HG03571 (cell line): ENCODE results near the gene NAIP.
"Not testable (repeated sequence)": the region's sequence is repeated elsewhere in the genome, so short reads cannot be mapped to it uniquely, and the experiment has no call there.

Experiments used
- ATAC-seq: cut with Tn5 transposase; IDR thresholded peaks from one replicate; pipeline ENCODE4 v1.9.1; 2021; ENCODE audit not compliant: unreplicated experiment

NAIP gene

GRCh38 chr5:71025289-71025953 is at the start of gene NAIP:
TSS of gene NAIP (minus strand) at chr5:71025339. CDS start at chr5:71012915, 12,424 bp downstream.
- ATAC-seq: not testable (repeated sequence)

GRCh38 chr5:71067262-71067928 is 42.3 kb upstream of the NAIP start, which contains the start of gene GTF2H2:
TSS of gene GTF2H2 (minus strand) at chr5:71067676. CDS start at chr5:71062763, 4,913 bp downstream.
- ATAC-seq: peak; percentile 97

- not testable (repeated sequence) for ATAC-seq
Observed at GRCh38 chr5:71061322-71061721, 36.2 kb upstream of the NAIP start.

GRCh38 chr5:71059426-71059825 is 34.3 kb upstream of the NAIP start:
- ATAC-seq: not testable (repeated sequence)

GRCh38 chr5:71044808-71045207 is 19.7 kb upstream of the NAIP start:
- not testable (repeated sequence) for ATAC-seq

DNA sequence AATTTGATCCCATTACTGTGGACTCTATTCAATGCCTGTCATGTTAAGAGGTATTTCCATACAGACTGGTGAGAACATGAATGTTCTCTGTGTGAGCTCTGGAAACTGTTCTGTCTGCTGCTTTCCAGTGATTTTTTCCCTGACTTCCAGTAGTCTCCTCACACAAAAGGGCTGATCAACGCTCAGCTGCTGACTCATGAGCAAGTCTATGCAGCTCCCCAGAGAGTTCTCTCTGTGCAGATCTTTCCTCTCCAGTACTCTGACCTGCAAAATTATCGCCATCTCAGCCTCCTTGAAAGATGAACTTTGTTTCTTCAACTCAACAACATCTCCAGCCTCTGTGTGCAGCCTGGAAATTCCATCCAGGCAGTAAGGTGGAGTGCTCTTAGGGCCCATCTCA is 19.0 kb upstream of the NAIP start:
- not testable (repeated sequence) for ATAC-seq

- ATAC-seq: not testable (repeated sequence)
Observed at GRCh38 chr5:71031046-71031776, 6.1 kb upstream of the NAIP start.

- ATAC-seq: not testable (repeated sequence)
Observed at GRCh38 chr5:71020643-71021042, 4.5 kb downstream of the NAIP start.

GRCh38 chr5:71018376-71019005 is 6.6 kb downstream of the NAIP start:
- ATAC-seq: not testable (repeated sequence)

DNA sequence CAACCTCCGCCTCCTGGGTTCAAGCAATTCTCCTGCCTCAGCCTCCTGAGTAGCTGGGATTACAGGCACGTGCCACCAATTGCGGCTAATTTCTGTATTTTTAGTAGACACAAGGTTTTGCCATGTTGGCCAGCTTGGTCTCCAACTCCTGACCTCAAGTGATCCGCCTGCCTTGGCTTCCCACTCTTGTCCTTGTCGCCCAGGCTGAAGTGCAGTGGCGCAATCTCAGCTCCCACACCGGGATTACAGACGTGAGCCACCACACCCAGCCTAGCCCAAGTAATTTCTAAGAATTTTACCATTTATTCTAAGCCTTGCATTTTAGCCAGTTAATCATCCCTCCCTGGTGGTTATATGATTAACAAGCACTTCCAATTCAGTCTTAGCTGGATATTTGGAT is 11.0 kb downstream of the NAIP start:
- ATAC-seq: no peak

DNA sequence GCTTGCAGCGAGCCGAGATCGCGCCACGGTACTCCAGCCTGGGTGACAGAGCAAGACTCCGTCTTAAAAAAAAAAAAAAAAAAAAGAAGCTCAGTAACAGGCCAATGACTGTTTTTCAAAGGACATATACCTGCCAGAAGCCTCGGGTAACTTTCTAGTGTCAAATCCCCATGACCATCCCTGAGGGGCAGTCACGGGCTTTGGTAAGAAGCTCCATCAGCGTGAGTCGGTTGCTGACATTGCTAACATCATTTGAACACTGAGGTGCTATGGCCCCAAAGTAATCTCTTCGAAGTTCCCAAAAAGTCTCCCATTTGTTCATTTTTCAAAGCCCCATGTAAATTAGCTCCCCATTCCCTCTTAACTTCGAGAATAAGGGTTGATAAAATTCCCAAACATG is 11.6 kb downstream of the NAIP start:
- ATAC-seq: no peak

DNA sequence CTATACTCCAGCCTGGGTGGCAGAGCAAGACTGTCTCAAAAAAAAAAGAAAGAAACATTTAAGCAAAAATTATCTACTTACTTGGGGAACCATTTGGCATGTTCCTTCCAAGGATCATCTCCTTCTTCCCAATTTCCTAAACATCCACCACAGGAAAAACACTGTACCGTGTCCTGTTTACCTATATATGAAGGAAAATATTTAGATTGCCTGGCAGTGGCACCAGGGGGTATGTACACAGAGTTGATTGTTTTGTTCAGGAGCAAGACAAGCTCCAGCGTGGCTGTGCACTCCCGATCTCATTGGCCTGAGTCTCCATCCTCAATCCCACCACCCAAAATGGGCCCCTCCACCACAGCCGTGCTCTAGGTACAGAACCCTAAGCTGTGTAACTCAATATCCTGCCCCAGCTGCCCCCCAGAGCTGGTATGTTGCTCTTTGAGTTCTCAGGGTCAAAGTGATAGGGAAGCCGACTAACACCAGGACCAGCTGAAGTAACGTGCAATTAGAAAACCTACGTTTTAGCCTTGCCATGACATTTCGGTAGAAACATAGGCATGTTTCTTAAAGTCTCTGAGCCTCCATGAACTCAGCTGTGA is 13.8 kb downstream of the NAIP start:
- ATAC-seq: no peak

DNA sequence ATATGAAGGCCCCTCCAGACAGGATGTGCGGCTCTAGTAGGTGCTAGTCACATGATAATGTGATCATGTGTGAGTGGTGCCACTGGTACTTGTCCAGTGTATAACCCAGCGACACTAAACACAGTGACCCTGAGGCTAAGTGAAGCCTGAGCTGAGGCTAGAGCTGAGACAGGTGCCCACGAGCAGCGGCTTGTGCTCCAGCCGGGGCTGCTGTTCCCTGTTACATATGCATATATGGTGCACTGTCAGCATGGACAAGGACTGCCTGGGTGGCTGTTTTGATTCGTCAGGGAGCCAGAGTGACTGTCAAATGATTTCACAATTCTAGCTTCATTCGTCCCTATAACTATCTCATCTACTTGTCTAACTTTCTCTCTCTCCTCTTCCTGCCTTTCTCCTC is 18.2 kb downstream of the NAIP start:
- not testable (repeated sequence) for ATAC-seq

DNA sequence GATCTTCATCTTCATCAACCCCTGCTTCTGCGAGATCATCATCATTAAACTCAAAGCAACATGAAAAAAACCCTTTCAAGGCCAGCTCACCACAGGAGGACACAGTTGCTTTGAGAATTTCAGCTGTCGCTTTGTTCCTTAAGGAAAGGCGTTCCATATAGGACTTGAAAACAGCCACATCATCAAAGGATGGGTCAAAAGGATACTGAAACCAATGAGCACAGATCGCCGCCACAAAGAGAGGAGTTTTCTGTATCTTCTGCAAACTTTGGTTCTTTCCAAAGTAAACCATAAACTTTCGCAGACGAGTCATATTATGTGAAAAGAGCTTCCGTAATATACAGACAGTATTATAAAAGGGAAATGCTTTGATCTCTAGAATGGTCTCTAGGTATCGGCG is 40.3 kb downstream of the NAIP start:
- not testable (repeated sequence) for ATAC-seq

DNA sequence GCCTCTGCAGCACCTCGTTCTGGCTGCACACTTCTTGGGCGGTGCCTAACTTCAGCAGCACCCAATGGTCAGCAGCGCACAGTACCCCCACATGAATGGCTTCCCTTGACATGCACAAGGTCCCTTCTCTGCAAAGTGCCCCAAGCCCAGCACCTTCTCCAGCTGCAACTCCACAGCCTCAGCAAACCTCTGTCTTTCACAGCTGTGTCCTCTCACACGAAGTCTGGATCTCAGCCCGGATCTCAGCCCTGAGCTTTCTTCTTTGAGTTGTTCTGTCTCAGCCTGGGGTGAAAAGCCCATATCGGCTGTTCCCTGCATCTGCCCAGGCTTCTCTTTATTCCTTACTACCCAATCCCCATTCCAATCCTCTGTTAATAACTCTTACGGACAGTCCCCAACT is 57.9 kb downstream of the NAIP start:
- ATAC-seq: not testable (repeated sequence)

DNA sequence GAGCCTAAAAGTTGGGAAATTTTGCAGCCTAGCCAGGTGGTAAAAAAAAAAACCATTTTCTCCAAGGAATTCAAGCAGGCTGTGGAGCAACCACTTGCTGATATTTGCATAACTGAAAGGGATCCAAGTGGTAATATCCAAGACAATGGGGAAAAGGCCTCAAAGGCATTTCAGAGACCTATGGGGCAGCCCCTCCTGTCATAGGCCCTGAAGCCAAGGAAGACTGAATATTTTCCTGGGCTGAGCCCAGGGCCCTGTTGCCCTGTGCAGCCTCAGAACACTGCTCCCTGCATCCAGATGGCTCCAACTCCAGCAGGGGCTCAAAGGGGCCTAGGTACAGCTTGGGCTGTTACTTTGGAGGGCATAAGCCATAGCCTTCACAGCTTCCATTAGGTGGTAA is 60.6 kb downstream of the NAIP start:
- not testable (repeated sequence) for ATAC-seq

- not testable (repeated sequence) for ATAC-seq
Observed at GRCh38 chr5:70953068-70953467, 72.1 kb downstream of the NAIP start.

DNA sequence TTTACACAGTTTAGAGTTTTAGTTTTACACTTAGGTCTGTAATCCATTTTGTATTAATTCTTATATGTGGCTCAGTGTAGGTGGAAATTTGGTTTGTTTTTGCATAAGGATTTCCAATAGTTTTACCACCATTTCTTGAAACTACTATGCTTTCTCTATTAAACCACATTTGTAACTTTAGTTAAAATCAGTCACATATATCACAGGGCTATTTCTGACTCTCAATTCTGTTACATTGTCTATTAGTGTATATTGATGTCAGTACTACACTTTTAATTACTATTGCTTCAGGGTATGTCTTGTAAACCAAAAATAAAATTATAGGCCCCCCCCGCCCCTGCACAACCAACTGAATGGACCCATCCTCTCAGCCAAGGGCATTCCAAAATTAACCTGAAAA is 92.6 kb downstream of the NAIP start:
- ATAC-seq: not testable (repeated sequence)

DNA sequence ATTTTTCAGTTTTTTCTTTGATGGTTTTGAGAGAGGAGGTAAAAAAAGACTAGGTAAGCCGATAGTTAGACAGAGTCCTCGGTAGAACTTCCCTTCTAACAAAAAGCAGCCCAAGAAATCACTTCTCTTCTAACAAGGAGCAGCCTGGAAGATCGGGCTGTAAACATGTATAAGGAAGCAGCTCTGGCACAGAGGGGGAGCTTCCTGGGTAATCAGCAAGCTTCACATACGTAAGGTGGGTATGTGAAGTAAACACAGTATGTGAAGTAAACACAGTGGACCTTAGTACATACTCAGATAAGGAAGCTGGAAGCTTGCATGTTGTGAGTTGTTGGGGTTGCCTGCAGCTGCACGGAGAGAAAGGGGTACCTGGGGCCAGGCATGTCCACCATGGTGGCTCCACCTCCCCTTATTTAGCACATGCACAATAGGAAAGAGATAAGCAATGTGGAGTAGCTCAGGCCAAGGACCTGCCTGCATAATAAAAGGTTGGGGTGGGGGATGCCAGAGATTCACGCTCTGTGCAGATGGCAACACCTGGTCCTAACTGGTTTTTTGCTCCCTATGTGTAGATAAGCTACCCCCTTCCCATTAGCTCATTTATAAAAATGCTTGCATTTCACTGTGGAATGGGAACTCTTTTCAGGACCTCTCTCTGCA is 93.3 kb downstream of the NAIP start:
- ATAC-seq: not testable (repeated sequence)

DNA sequence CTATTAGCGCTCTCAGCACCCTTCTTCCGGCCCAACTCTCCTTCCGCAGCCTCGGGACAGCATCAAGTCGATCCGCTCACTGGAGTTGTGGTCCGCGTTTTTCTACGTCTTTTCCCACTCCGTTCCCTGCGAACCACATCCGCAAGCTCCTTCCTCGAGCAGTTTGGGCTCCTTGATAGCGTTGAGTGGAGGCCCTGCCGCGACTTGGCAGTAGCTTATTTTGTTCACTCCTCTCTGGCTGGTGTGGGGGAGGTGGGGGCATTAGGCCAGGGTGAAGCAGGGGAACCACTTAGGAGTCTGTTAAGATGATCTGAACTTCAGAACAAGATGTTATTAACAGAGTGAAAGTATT is 100.0 kb downstream of the NAIP start:
- peak; percentile 23 for ATAC-seq
